HG03135 (cell line): ENCODE results near the gene WNK4.
"Not testable (repeated sequence)": the region's sequence is repeated elsewhere in the genome, so short reads cannot be mapped to it uniquely, and the experiment has no call there.

Source experiments
- ATAC-seq: cut with Tn5 transposase; IDR thresholded peaks from one replicate; pipeline ENCODE4 v1.9.1; 2021; ENCODE audit warnings: mild to moderate bottlenecking, moderate library complexity; ENCODE audit not compliant: unreplicated experiment

The WNK4 gene

GRCh38 chr17:42779936-42780850, at the start of gene WNK4:
Gene WNK4, plus strand, starts transcription at chr17:42780610. Its CDS starts 89 bp downstream, at chr17:42780699.
- no peak for ATAC-seq

- no peak for ATAC-seq
Measured at GRCh38 chr17:42740699-42741098, 39.7 kb upstream of the WNK4 start.

GRCh38 chr17:42742916-42743315, 37.5 kb upstream of the WNK4 start:
- ATAC-seq, result not testable (repeated sequence)

GRCh38 chr17:42743595-42744282, 36.7 kb upstream of the WNK4 start:
- no peak for ATAC-seq

- ATAC-seq, result peak; percentile 51
Measured at GRCh38 chr17:42744283-42744805, 36.1 kb upstream of the WNK4 start.

GRCh38 chr17:42744806-42745617, 35.4 kb upstream of the WNK4 start, which contains the start of gene EZH1:
Gene EZH1, minus strand, starts transcription at chr17:42745040. Its CDS starts 16,099 bp downstream, at chr17:42728941.
- ATAC-seq, result peak; percentile 83

GRCh38 chr17:42748202-42748907, 32.1 kb upstream of the WNK4 start:
- ATAC-seq, result no peak

GRCh38 chr17:42748908-42749798, 31.3 kb upstream of the WNK4 start:
- no peak for ATAC-seq

- ATAC-seq, result no peak
Measured at GRCh38 chr17:42750739-42751344, 29.6 kb upstream of the WNK4 start.

GRCh38 chr17:42751628-42752027, 28.8 kb upstream of the WNK4 start:
- ATAC-seq, result no peak

- ATAC-seq, result no peak
Measured at GRCh38 chr17:42754782-42755181, 25.6 kb upstream of the WNK4 start.

GRCh38 chr17:42759982-42760651, 20.3 kb upstream of the WNK4 start:
- no peak for ATAC-seq

- no peak for ATAC-seq
Measured at GRCh38 chr17:42760652-42761581, 19.5 kb upstream of the WNK4 start, which contains the start of gene RAMP2. Gene RAMP2, plus strand, starts transcription at chr17:42761227. Its CDS starts 35 bp downstream, at chr17:42761262.

GRCh38 chr17:42761638-42762037, 18.8 kb upstream of the WNK4 start:
- ATAC-seq, result no peak

GRCh38 chr17:42766124-42766523, 14.3 kb upstream of the WNK4 start:
- ATAC-seq, result no peak

- ATAC-seq, result no peak
Measured at GRCh38 chr17:42767512-42767911, 12.9 kb upstream of the WNK4 start.

GRCh38 chr17:42768006-42768405, 12.4 kb upstream of the WNK4 start:
- not testable (repeated sequence) for ATAC-seq
